HL-60 (cell line): Measurements from ENCODE around the gene LRRTM4.

Source experiments
- CTCF ChIP-seq: IDR thresholded peaks from one replicate; pipeline ENCODE4 v1.5.1; 2011; ENCODE audit warnings: low read length, control low read depth, inconsistent platforms; ENCODE audit not compliant: insufficient read depth
- GABPA ChIP-seq: IDR thresholded peaks from 2 replicates; pipeline ENCODE4 v1.6.1; 2012; ENCODE audit warnings: low read depth
- POLR2AphosphoS5 ChIP-seq: IDR thresholded peaks from 2 replicates; pipeline ENCODE4 v1.6.1; 2012; ENCODE audit warnings: low read depth
- REST ChIP-seq: IDR thresholded peaks from 2 replicates; pipeline ENCODE4 v1.6.1; 2012; ENCODE audit warnings: low read depth; ENCODE audit not compliant: insufficient replicate concordance
- SPI1 ChIP-seq: IDR thresholded peaks from 2 replicates; pipeline ENCODE4 v1.6.1; 2012; ENCODE audit warnings: low read depth, mild to moderate bottlenecking, borderline replicate concordance

- no peak for TF ChIP-seq CTCF
- no peak for TF ChIP-seq REST
- TF ChIP-seq POLR2AphosphoS5: no peak
- no peak for TF ChIP-seq SPI1
- no peak for TF ChIP-seq GABPA
Observed at GRCh38 chr2:77310416-77310815, 211.8 kb downstream of the LRRTM4 start.
